HL-60 (cell line): ENCODE measurements around the gene ABHD17A.

Experiments used
- CTCF ChIP-seq: IDR thresholded peaks from one replicate; pipeline ENCODE4 v1.5.1; 2011; ENCODE audit warnings: low read length, control low read depth, inconsistent platforms; ENCODE audit not compliant: insufficient read depth
- POLR2AphosphoS5 ChIP-seq: IDR thresholded peaks from 2 replicates; pipeline ENCODE4 v1.6.1; 2012; ENCODE audit warnings: low read depth
- SPI1 ChIP-seq: IDR thresholded peaks from 2 replicates; pipeline ENCODE4 v1.6.1; 2012; ENCODE audit warnings: low read depth, mild to moderate bottlenecking, borderline replicate concordance

GRCh38 chr19:1830978-1831377, 54.3 kb downstream of the ABHD17A start:
- TF ChIP-seq CTCF (no peak), SPI1 (no peak), POLR2AphosphoS5 (no peak)
